Daoy (cell line): ENCODE data around the gene WDFY2. TPM values are rescaled to one million over a fixed set of nuclear protein-coding genes. Genes with fewer than 3 reads are reported as not detected.

ENCODE experiments used
- DNase-seq: peaks from one replicate; pipeline ENCODE4 v3.0.0-alpha.2; 2015; ENCODE audit warnings: low read depth
- total RNA-seq: library from RNA; depleted of rRNA; stranded (reverse); fragments of >200 nt; shearing (Covaris generic); gene quantifications from 2 replicates; pipeline ENCODE4 v1.2.3, GENCODE V29; 2014

The WDFY2 gene
- total RNA-seq, 1 experiment from 2014 or later: 4.5 TPM

- no peak for DNase-seq
Observed at GRCh38 chr13:51601601-51602565, 17.6 kb downstream of the WDFY2 start.

- no peak for DNase-seq
Observed at GRCh38 chr13:51603716-51604115, 19.5 kb downstream of the WDFY2 start.

DNA sequence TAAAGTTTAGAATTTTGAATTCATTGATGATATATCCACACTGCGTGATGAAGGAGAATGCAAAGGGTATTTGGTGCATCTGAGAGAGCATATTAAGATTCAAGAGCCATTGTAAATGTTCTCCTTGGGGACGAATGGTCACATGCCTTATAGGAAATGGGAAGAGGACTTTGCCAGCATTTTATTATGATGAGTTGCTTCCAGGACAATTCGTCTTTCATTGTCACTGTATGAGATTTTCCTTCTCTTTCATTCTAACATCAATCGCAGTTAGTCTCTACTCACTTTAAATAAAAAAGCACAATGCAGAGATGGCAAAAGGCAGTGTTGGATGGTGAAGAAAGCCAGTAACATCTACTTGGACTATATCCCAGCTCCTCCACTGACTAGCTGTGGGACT, 21.4 kb downstream of the WDFY2 start:
- no peak for DNase-seq

- no peak for DNase-seq
Observed at GRCh38 chr13:51607165-51607564, 22.9 kb downstream of the WDFY2 start.

GRCh38 chr13:51608857-51609406, 24.7 kb downstream of the WDFY2 start:
- no peak for DNase-seq

GRCh38 chr13:51612867-51613266, 28.6 kb downstream of the WDFY2 start:
- DNase-seq: no peak

DNA sequence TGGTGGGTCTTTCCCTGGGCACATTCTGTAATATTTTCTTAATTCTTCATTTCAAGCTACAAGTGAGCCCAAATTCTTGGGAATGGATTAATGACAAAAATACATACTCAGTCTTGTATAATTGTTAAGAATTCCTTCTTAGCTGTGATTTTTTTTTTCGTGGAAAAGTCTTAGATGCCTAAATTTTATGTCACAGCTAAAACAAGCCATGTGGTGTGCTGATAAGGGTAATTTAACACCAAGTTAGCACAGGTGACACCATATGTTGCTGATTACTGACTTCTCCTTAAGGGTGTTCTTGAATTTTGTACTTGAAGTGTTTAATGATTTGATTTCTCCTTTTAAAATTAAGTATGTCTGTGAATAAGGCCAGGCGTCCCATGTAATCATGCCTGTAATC, 29.3 kb downstream of the WDFY2 start:
- DNase-seq: no peak

- DNase-seq: no peak
Observed at GRCh38 chr13:51614350-51614786, 30.1 kb downstream of the WDFY2 start.

GRCh38 chr13:51618626-51619025, 34.4 kb downstream of the WDFY2 start:
- no peak for DNase-seq

- DNase-seq: peak; percentile 37
Observed at GRCh38 chr13:51619614-51620013, 35.4 kb downstream of the WDFY2 start.

DNA sequence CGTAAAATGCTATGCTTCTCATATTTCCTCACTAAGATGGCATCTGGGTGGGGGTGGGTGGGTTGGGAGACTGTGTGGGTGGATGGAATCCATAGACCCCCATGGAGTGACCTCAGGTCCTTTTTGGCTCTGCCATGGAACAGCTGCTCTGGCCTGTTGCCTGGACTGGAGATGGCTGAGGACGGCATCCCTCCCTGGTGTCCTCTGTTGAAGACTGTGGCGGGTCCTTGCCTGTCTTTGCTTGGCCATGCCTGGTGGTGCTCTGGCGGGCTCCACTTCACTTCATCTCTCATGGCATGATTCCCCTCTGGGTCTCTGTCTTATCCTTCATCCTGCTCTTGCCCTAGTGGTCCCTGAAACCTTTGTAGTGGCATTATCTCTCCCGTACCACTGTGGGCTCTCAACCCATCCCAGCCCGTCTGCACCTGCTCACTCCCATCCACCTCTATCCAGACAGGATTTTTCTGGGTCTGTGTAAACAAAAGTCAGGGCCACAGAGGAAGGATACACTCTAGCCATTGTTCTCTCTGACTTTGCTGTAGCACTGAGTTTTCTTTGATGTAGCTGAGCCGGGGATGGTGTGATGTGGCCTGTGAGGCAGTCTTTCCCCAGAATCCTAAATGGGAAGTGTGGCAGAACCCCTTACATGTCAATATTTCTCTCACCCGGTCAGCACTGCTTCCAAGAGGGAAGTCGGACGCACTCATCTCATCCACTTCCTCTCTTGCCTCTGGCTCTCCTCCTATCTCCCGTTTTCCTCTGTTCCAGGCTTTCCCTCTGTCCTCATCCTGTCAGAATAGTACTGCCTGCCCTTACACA, 36.1 kb downstream of the WDFY2 start:
- DNase-seq: no peak

- no peak for DNase-seq
Observed at GRCh38 chr13:51621602-51622001, 37.3 kb downstream of the WDFY2 start.

GRCh38 chr13:51623473-51623872, 39.2 kb downstream of the WDFY2 start:
- no peak for DNase-seq

DNA sequence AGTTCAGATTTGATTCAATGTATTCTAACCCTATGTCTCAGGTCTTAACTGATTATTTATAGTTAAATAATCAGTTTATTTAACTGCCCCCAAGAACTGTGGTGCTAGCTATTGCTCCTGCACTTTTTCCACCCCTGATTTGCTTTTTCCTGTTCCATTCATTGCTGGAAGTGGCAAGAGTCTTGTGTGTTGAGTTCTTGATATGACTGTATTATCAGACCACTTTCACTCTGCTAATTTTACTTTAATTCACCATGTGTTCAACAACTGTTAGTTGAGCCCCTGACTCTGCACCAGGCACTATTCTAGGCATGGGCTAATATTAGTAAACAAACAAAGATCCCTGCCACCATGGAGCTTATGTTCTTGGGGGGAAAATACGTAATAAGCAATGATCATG, 39.9 kb downstream of the WDFY2 start:
- no peak for DNase-seq

- DNase-seq: no peak
Observed at GRCh38 chr13:51624695-51625345, 40.6 kb downstream of the WDFY2 start.

- DNase-seq: no peak
Observed at GRCh38 chr13:51625555-51626345, 41.5 kb downstream of the WDFY2 start.

- DNase-seq: no peak
Observed at GRCh38 chr13:51626749-51627148, 42.5 kb downstream of the WDFY2 start.

DNA sequence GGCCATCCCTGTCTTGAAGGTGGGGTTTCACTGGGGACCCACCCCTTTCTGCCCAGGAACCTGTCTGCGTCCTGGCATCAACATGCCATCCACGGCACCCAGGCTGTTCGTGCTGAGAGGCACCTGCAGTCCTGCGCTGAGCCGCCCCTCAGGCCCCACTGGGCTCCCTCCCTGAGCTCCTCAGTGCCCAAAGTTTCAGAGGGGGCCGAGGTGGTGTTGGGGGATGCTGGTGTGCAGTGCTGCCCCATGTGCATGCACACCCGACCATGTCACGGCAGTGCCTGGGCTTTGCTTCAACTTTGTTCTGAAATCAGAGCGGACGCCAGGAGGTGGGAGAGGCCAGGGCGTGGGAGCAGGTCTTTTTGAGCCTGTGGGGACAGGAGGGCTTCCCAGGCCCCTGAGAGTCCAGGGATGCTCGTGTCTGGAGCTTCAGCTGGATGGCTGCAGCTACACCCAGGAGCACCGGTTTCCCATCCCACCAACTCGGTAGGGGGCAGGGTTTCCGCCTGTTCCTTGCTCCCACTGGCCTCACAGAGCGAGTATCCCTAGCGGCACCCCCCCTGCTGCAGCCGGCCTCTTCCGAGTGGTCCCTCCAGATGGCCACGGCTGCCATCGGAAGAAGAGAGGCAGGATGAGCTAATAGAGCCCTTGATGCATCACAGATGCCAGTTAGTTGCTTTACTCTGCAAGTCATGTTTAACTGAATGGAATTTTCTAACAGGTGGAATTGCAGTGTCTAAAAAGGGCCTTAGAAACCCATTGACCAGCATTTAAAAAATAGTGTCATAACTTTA, 44.0 kb downstream of the WDFY2 start:
- no peak for DNase-seq

GRCh38 chr13:51629491-51630287, 45.4 kb downstream of the WDFY2 start:
- DNase-seq: no peak
